H1 (cell line): Measurements from ENCODE around the gene HTR3E.

Source experiments
- EZH2 ChIP-seq: fragments of 200-600 bp; sonication (generic); IDR thresholded peaks from 2 replicates; pipeline ENCODE4 v1.7.1; 2012; ENCODE audit warnings: low read depth, mild to moderate bottlenecking, moderate library complexity, low read length, inconsistent platforms; ENCODE audit not compliant: severe bottlenecking
- NRF1 ChIP-seq: IDR thresholded peaks from 2 replicates; pipeline ENCODE4 v1.6.1; 2011; ENCODE audit warnings: mild to moderate bottlenecking, low read depth, low read length, improper control_type of control experiment
- POLR2A ChIP-seq, 2 experiments: IDR thresholded peaks; 1 replicate in 1 of 2; 2 replicates in 1 of 2; pipeline ENCODE4 v1.6.1; 2011; ENCODE audit warnings: low read depth in 2 of 2, low read length in 2 of 2, mild to moderate bottlenecking in 2 of 2; ENCODE audit errors: control extremely low read depth in 1 of 2
- SIN3A ChIP-seq, 2 experiments: IDR thresholded peaks in 1 of 2; conservative IDR thresholded peaks in 1 of 2; 2 replicates each; pipeline ENCODE4 v1.6.1; 2011 to 2012; ENCODE audit warnings: low read length in 2 of 2, improper control_type of control experiment in 1 of 2, low read depth in 1 of 2, mild to moderate bottlenecking in 1 of 2
- TF ChIP-seq, protein P1 (sequence below): IDR thresholded peaks from 2 replicates; pipeline ENCODE4 v1.6.1; 2011; ENCODE audit warnings: low read length, improper control_type of control experiment
- TF ChIP-seq, protein P2 (sequence below), 3 experiments: IDR thresholded peaks; 1 replicate in 2 of 3; 2 replicates in 1 of 3; pipeline versions ENCODE4 v1.5.1 to v1.6.1; 2011; ENCODE audit warnings: low read length in 3 of 3, mild to moderate bottlenecking in 3 of 3, inconsistent platforms in 2 of 3, low read depth in 1 of 3, moderate library complexity in 1 of 3; ENCODE audit not compliant: insufficient read depth in 1 of 3; ENCODE audit errors: control extremely low read depth in 1 of 3

DNA sequence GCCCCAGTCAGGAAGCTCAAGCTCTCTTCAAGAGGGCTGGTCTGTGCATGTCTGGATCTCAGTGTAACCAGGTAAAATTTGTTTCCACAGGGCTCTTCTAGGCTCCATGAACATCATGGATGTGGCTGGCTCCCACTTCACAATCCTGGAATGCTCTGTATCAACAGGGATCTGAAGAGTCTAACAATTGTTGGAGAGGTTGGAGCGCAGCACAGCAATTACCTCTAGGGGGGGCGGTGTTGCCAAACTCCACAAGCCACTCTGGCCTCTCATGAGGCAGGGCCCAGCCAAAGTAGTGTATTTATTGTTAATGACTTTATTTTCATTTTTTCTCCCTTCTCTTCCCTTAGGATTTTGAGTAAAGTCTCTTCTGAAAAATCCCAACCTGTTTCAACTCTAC is 32.1 kb downstream of the HTR3E start:
- TF ChIP-seq, protein P1, sequence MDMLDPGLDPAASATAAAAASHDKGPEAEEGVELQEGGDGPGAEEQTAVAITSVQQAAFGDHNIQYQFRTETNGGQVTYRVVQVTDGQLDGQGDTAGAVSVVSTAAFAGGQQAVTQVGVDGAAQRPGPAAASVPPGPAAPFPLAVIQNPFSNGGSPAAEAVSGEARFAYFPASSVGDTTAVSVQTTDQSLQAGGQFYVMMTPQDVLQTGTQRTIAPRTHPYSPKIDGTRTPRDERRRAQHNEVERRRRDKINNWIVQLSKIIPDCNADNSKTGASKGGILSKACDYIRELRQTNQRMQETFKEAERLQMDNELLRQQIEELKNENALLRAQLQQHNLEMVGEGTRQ: no peak
- TF ChIP-seq NRF1: no peak
- TF ChIP-seq POLR2A (IDR thresholded peaks at IDR 0.05; ENCODE audit: control extremely low read depth in 1 of 2, low read depth in 2 of 2, low read length in 2 of 2): no peak
- no peak for TF ChIP-seq EZH2
- TF ChIP-seq, protein P2, sequence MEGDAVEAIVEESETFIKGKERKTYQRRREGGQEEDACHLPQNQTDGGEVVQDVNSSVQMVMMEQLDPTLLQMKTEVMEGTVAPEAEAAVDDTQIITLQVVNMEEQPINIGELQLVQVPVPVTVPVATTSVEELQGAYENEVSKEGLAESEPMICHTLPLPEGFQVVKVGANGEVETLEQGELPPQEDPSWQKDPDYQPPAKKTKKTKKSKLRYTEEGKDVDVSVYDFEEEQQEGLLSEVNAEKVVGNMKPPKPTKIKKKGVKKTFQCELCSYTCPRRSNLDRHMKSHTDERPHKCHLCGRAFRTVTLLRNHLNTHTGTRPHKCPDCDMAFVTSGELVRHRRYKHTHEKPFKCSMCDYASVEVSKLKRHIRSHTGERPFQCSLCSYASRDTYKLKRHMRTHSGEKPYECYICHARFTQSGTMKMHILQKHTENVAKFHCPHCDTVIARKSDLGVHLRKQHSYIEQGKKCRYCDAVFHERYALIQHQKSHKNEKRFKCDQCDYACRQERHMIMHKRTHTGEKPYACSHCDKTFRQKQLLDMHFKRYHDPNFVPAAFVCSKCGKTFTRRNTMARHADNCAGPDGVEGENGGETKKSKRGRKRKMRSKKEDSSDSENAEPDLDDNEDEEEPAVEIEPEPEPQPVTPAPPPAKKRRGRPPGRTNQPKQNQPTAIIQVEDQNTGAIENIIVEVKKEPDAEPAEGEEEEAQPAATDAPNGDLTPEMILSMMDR (IDR thresholded peaks at IDR 0.05; ENCODE audit: control extremely low read depth in 1 of 3, insufficient read depth in 1 of 3, low read depth in 1 of 3, low read length in 3 of 3): peak; percentile 36 to 69 (median 55); a peak in 3 of 4 replicates
- TF ChIP-seq SIN3A (conservative IDR thresholded peaks at IDR 0.05 in 1 of 2, IDR thresholded peaks at IDR 0.05 in 1 of 2; ENCODE audit: low read depth in 1 of 2, low read length in 2 of 2): no peak
